GM12875 (cell line): Measurements from ENCODE around the gene DIAPH2.

Source experiments
- H3K4me3 ChIP-seq: one replicate; pipeline ENCODE4 v1.5.1; 2011; ENCODE audit warnings: low read depth, low read length, control low read depth
- TF ChIP-seq, protein P1 (sequence below): IDR thresholded peaks from 2 replicates; pipeline ENCODE4 v1.5.1; 2011; ENCODE audit warnings: low read depth, mild to moderate bottlenecking, control low read depth, inconsistent platforms, low read length, moderate library complexity, borderline replicate concordance; ENCODE audit not compliant: insufficient read depth

DIAPH2 gene

DNA sequence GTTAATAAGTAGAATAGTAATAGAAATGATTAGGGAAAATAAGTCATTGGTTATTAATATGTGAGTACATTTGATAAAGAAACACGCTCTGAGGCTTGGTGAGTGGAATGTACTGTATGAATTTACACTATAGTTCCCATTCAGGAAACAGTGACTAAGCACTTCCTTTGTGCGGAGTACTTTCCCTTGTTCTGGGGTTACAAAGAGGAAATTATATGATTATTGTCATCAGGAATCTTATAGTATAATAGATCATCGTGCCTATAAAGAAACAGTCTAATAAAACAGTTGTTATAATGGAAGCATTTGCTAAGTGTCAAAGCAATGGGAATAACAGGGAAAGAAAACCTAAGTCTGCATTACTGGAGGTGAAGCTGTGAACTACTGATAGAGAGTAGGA, 337.0 kb downstream of the DIAPH2 start:
- TF ChIP-seq, protein P1, sequence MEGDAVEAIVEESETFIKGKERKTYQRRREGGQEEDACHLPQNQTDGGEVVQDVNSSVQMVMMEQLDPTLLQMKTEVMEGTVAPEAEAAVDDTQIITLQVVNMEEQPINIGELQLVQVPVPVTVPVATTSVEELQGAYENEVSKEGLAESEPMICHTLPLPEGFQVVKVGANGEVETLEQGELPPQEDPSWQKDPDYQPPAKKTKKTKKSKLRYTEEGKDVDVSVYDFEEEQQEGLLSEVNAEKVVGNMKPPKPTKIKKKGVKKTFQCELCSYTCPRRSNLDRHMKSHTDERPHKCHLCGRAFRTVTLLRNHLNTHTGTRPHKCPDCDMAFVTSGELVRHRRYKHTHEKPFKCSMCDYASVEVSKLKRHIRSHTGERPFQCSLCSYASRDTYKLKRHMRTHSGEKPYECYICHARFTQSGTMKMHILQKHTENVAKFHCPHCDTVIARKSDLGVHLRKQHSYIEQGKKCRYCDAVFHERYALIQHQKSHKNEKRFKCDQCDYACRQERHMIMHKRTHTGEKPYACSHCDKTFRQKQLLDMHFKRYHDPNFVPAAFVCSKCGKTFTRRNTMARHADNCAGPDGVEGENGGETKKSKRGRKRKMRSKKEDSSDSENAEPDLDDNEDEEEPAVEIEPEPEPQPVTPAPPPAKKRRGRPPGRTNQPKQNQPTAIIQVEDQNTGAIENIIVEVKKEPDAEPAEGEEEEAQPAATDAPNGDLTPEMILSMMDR: no peak
- no peak overlapping the region for H3K4me3 ChIP-seq

DNA sequence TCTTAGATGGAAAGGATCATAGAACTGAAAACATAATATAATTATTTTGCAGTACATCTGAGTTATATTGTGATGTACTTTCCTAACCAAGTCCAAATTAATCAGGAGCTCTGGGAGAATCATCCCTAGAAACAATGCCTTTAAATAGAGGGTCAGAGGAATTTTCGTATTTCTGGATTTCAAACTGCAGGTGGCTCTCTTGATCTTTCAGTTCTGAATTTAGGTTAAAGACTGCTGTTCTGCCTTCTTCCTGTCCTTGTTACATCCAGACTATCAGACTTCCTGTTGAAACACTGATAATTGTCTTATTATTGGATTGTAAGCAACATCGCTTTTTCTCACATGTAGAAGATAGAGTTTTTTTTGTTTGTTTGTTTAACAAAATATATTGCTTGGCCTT, 341.8 kb downstream of the DIAPH2 start:
- TF ChIP-seq, protein P1: no peak
- H3K4me3 ChIP-seq: no peak overlapping the region

DNA sequence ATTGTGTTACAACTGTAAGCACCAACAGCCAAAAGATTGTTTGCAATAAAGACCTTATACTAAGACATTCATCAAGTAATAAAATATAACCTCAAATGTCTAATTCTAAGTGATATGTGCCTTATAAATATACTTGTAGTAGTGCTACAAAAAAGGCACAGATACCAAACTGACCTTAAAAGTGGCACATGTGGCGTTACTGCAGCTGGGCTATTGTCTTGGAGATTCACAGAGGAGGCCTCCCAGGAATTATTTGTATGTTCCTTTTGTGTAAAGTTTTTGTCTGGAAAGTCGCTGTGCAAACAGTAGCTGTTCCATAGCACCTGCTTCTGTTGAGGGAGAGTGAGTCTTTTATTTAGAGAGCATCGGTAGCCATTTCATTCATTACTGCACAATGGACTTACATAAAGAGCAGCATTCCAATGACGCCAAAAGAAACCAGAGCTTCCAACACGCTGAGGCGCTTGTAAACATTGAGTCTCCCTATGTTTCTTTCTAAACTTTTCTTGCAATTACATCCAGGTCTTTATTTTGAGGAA, 342.8 kb downstream of the DIAPH2 start:
- TF ChIP-seq, protein P1: no peak
- no peak overlapping the region for H3K4me3 ChIP-seq

DNA sequence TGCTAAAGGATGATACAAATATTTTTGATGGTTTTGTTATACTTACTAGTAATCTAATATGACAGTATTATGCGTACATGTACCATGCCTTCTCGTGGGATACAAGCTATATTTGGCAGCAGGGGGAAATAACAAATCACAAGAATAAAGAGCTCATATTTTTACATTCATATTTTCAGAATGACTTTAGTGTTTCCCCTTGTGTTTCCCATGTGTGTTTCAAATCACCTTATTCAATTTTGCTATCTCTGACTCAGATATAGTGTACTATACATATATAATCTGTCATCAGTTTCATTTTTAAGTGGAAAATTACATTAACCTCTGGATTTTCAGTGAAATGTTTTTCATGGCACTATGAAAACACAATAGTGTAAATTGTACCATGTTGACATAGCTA, 345.8 kb downstream of the DIAPH2 start:
- TF ChIP-seq, protein P1: no peak
- no peak overlapping the region for H3K4me3 ChIP-seq

DNA sequence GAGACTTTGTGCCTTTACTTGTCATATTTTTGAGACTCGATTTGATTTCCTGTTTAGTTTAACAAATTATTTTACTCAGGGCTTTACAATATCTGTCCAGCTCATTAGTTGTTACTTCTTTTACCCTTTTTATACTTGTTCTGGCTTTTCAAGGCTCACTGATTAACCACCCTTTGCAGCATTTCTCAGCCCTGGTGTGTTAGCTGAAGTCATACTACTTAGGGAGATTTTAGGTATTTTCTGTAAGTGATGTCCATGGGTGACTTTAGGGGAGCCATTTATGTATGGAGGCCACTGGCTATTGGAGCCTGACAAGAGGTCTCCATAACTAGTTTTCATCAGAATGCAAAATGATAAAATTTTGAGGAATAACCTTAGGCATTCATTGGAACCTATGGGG, 346.3 kb downstream of the DIAPH2 start:
- TF ChIP-seq, protein P1: no peak

DNA sequence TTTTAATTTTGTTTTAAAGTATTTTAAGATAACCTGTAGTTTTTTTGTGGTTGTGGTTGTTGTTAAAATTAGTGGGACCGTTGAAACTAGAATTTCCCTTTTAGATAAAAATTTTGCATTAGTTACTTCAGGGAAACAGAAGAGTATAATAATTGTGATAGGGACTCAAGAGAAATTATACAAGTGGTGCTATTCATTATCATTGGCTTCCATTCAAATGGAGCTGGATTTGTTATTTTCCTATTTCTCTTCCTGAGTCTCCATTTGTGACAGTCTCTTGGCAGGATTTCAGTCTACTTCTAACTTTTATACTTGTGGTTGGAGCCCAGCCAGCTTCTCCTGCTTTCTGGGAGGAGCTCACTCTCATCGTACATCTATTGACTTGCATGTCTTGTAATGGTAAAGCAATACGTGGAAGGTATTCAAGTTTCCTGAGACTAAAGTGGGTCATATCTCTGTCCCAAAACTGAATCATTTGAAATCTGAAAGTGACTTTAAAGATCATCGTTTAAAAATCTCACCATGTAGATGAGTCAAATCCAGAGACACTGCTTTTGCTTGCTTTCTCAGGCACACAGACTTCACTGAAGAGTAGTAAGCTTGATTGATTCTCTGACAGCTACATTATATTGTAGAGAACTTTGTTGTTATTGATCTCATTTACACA, 354.9 kb downstream of the DIAPH2 start:
- H3K4me3 ChIP-seq: no peak overlapping the region

More for the DNA sequence above, 346.3 kb downstream of the DIAPH2 start:
- H3K4me3 ChIP-seq: no peak overlapping the region

DNA sequence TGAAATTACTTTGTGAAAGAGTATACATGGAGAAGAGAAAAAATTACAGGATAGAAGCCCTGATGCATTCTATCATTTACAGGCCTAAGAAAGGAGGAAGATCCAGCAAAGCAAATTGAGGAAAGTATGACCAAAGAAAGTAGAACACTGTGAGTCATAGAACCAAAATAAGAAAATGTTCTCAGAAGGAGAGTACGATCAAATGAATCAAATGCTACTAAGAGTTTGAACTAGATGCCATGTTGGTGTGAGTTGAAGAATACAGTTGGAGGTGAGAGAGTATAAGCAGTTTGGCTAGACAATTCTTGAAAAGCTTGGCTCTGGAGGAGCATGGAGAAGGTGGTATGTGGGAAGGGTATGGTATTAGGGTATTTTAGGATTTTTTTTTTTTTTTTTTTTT, 360.8 kb downstream of the DIAPH2 start:
- no peak overlapping the region for H3K4me3 ChIP-seq
- TF ChIP-seq, protein P1: no peak

More for the DNA sequence above, 354.9 kb downstream of the DIAPH2 start:
- TF ChIP-seq, protein P1: no peak
